ENCODE measurements around the gene ERI2.

The ERI2 gene, protein sequence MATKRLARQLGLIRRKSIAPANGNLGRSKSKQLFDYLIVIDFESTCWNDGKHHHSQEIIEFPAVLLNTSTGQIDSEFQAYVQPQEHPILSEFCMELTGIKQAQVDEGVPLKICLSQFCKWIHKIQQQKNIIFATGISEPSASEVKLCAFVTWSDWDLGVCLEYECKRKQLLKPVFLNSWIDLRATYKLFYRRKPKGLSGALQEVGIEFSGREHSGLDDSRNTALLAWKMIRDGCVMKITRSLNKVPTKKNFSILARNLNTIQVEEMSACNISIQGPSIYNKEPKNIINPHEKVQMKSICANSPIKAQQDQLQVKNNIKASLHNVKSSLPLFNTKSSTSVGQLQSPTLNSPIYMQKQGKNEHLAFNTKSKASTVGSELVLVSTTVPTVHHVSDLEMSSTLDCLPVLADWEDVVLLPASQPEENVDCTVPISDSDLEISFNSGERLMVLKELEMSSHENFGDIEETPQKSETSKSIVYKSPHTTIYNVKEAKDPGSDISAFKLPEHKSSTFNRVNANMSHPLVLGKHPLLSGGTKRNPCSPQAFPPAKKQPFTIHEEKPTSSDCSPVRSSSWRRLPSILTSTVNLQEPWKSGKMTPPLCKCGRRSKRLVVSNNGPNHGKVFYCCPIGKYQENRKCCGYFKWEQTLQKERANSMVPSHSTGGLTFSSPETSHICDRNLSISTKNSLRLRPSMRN

DNA sequence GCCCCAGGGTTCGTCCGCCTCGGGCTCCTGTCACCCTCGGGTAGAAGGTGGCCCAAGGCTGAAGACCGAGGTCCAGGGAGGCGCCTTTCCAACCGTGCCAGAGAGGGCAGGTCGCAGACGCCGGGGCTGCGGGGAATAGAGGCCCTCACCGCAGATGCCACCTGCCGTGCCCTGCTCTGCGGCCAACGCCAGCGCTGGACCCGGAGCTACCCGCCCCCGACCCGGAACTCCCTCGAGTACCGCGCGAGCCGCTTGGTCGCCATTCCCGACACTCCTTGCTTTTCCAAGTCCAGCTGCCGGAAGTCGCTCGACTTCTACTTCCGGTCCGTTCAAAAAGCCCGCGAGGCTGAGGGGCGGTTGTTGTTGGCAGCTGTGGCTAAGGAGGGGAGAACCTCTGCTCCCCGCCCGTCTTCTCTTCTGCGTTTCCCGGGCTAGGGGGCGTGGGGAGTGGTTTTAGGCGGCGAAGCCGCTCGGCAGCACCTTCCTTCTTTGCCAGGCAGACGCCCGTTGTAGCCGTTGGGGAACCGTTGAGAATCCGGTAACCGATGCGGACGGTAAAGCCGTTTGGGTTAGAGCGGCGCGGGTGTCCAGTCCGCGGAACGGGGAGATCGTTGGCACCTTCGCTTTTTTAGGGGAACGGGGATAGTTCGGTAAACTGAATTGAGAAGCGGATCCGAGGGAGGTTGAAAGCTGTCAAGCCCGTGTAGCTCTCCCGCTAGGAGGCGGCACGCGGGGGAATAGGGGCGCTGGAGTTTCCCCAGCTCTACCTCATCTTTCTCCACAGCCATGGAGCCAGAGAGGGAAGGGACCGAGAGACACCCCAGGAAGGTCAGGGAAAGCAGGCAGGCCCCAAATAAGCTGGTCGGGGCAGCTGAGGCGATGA lies at the start of gene ERI2, which contains the start of gene REXO5:
Gene ERI2, minus strand, starts transcription at position 305 of the 883 bp plus-strand sequence. Its CDS starts 42 bp downstream, at position 263.
Gene REXO5, plus strand, starts transcription at position 360 of the 883 bp plus-strand sequence. Its CDS starts 427 bp downstream, at position 787.
- peak; percentile 83 for DNase-seq
- peak; percentile 90 for ATAC-seq

DNA sequence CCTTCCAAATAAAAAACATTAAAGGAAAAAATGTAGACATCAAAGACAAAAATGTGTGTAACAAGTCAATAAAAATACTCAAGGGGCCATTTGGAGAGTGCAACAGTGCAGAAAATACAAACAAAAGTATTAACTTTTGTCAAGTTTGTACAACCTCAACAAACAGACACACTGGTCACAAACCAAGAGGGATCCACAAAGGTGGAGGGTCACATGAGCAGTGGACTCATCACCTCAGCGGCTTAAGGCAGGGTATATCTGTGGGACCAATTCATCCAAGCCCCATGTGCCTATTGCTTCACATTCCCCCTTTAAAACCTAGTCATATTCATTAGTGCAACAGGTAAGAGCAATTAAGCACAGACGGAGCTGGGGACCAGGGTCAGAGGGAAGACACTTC lies 48.7 kb upstream of the ERI2 start:
- ATAC-seq = no peak
- DNase-seq = no peak

DNA sequence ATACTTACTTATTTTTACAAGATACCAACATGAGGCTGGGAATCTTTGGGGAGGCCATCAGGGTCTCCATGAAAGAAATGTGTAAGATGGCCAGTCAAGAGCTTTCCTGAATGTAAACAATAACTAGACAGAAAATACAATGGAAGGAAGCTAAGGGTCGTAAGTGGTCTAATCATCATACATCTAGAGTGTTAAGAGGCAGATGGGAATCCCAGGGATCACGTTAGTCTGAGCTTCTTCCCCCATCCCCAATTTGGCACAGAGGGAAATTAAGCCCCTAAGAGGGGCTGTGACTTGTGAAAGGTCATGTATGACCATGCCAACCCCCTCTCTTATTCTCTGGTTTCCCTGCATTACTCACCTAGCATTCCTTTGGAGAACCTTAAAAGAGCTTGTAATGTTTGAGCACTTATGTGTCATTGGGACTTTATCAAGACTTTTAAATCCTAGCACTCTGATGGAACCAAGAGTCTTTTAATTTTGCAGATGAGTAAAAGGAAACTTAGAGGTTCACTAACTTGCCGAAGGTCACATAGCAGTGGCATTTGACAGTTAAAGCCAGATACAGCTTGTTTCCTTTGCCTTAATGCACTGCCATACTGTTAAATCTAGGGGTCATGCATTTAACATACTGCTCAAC lies 47.8 kb upstream of the ERI2 start:
- DNase-seq = no peak
- no peak for ATAC-seq

DNA sequence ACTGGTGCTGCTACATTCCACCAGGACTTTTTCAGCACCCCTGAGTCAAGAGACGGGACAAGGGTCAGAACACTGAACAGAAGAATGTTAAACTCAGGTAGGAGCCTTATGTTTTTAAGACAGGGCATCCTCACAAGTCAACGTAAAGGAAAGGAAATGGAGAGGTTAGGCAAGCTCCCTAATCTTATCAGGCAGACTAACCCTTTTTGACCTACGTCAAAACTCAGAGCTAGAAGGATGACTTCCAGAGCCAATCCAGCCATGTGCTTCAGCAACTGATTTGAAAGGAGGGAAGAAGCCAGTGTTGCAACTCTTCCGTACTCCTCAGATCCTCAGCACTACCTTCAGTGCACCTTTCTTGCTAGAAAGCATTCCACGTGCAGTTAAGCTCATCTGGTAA lies 46.9 kb upstream of the ERI2 start:
- ATAC-seq = no peak
- DNase-seq = no peak

DNA sequence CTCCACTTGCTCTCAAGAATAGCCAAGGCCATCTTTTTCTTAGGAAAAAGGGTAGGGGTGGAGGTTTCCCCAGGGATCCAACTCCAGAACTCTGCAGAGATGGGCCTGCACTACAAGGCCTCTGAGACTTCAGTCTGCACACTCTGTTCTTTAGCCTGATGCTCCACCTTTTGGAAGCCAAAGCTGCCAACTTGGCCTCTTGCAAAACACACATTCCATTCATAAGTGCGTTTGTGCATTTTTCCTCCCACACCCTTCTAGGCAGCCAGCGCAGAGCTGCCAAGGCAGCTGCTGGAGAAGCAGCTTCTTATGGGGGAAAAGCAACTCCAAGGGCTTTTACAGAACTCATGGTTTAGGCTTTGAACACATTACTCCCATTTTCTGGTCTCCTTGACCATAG lies 45.3 kb upstream of the ERI2 start:
- no peak for ATAC-seq
- no peak for DNase-seq

DNA sequence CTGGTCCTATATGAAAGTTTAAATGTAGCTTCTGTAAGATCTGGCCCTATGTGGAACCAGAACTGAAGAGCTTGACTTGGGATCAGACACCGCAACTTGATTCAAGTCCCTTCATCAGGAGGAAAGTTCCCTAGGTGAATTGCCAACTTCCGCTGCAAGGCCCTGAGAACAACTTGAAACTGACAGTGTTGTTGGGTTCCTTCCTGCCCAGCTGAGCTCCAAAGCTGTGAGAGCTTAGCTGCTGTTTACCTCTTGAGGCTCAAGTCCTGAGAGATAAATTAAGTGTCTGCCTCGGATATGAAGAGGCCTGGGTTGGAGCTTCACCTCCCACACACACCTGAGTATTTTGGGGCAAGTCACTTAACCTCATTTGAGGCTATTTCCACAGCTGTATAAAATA lies 44.7 kb upstream of the ERI2 start:
- ATAC-seq (no peak), DNase-seq (no peak)

DNA sequence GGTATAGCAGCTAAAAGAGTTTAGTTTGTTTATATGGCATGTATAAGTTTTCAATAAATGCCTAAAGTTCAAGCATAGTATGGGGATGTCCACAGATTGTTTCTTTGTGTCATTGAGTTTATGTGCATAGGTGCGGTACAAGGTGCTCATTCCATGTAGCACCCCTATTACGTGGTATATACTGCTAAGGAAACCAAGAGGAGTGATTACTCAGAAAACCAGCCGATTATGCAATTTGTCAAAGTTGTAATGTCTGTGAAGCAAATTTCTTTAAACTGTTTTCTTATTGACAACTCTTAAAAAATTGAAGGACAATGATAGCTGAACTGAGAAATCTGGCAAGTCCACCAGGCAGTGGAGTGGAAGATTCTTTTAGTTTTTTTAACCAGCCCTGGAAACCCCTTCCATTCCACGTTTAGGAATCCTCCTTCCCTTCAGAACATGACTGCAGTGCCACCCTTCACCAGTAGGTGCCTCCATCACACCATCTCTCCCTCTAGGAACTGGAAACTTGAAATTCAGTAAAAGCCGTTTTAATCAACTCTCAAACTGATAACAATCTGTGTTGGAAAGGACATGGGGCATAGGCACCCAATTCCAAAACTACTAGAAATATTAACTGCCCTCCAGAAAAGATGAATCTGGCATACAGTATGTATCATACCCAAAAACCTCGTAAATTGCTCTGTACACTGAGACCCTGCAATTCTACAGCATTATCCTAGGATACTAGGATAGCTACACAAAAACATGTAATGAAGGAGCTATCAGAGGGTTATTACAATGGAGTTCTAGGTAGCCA lies 43.5 kb upstream of the ERI2 start:
- DNase-seq = peak; percentile 70
- no peak for ATAC-seq

DNA sequence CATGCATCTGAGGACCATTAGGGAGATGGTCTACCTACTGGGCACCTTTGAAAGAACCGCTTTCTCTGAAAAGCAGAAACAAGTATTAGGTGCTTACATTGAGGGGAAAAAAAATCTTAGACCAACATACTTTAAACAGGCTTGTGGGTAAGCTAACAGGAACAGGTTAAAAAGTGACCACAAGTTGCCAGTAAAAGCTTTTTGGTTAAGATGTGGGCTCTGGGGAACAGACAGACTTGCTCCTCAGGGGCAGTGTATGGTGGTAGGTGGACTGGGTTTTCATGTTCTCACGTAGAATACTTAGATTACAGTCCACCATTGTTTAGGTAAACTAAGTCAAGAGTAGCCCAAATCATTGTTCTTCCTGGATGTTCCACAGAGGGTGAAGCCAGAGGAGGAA lies 41.3 kb upstream of the ERI2 start:
- ATAC-seq = no peak
- no peak for DNase-seq

DNA sequence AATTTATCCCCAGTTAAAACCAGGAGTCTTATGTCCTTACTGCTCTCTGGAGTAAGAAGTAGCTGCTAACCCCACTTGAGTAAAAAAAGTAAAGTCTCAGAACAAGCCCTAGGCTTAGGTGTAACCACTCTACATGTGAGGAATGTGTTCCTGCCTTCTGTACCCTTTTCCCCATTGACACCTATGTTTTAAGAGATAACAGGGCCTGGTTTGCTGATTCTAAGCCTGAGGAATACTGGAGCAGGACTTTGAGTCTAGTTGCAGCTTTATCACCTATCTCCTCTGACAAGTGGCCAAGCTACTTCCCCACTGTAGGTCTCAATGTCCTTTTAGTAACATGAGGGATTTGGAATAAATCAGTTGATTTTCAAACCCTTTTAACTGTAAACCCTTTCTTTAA lies 40.3 kb upstream of the ERI2 start:
- DNase-seq = no peak
- ATAC-seq = no peak

DNA sequence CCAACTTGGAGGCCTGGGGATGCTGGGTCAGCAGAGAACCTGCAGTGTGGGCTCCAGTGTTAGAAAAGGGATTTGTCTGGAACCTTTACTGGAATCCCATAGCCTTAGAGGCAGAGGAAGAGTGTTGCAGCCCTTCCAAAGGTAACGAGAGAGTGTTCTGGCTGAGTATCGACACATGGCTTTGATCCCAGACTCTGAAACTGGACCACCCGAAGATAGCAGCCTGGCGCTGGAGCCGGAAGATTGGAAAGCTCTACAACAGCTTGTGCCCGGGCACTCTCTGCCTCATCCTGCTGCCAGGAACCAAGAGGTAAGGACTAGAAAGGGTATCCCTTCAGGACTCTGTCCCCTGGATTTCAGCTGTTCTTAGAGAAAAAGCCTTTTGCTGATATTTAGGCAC lies 39.8 kb upstream of the ERI2 start:
- ATAC-seq (no peak), DNase-seq (no peak)

DNA sequence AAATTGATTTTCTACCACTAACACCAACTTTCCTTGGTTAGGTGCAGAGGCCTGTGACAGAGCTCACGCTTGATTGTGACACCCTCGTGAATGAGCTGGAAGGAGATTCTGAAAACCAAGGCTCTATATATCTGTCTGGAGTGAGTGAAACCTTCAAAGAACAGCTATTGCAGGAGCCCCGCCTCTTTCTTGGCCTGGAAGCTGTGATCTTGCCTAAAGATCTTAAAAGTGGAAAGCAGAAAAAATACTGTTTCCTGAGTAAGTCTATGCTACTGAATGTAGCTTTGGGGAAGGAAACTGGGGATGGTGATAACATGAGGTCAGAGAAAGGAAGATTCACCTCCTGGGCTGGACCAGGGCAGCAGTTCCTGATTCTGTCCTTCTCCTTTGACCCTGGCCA lies 38.3 kb upstream of the ERI2 start:
- ATAC-seq (peak; percentile 69), DNase-seq (no peak)

DNA sequence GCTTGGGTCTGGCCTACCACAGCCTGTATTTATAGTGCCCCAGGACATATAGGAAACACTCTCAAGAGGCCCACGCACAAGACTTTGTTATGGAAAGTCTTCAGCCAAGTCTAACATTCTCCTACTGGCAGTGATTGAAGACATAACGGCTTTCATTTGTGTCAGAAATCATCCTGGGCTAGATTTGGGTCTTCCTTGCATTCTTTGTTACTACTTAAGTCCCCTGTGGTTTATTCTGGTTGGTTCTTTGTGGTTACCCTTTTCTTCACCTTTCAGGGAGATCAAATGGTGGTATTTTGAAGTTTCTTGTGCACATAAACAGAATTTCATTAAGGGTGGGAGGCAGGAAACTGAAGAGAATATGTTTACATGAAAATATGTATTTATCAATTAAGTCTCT lies 37.8 kb upstream of the ERI2 start:
- DNase-seq (no peak), ATAC-seq (peak; percentile 52)

DNA sequence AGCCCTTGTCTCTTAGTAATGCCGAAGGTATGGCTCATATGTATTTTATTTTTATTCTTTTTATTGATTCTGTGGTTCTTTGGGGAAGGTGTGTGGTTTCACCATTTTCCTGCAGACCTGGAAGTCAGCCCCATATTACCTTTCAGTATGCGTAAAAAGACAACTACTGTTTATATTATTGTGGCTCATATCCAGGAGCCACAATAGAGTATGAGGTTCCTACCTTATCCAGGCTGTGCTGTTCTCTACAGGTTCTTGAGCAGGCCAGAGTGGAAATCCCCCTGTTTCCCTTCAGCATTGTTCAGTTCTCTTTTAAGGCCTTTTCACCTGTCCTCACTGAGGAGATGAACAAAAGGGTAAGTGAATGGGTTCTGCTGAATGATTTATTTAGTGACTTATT lies 33.2 kb upstream of the ERI2 start:
- DNase-seq = no peak
- ATAC-seq = no peak

DNA sequence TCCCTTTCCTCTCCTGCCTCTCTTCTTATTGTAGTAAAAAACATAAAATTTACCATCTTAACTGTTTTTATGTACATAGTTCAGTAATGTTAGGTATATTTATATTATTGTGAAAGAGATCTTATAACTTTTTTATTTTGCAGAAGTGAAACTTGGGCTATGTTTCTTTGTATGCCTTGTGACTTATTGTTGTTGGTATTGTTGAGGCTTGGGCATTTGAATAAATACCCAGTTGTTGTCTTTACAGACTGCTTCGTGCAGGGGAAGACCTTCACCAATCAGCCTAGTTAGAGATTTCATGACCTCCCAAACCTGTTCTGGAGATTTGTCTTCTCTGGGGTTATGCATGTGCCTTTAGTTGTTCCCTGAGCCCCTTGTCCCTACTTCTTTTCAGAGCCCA lies 32.0 kb upstream of the ERI2 start:
- DNase-seq (no peak), ATAC-seq (no peak)

DNA sequence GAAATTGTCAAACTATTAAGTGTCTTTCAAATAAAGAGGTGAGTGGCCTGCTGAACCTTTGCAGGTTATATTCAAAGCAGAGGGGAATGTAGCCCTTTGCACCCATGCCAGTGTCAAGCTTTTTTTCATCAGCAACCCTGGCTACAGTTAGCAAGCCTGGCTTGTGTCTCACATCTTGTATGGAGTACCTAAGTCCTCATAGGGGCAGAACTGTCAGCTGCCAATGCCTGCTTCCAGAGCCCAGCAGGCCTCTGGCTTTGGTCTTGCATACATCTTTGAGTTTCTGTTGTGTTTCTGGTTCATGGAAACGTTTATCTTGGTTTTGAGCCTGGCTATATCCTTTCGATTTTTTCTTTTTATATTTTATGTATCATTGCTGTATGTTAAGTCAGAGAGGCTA lies 26.8 kb upstream of the ERI2 start:
- no peak for ATAC-seq
- no peak for DNase-seq

DNA sequence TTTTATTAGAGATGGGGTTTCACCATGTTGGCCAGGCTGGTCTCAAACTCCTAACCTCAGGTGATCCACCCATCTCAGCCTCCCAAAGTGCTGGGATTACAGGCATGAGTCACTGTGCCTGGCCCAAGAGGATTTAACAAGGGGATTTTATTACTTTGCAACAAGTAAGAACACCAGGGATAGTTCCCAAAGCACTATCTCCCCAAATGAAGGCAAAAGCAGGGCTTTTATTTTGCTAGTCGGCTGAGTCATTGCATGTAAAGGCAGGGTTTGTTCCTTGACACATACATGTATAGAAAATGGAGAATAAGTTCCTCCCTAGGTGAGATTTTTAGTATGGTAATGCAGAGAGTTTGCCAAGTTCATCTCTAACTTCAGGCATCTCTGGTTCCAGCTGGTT lies 24.1 kb upstream of the ERI2 start:
- ATAC-seq (no peak), DNase-seq (no peak)

DNA sequence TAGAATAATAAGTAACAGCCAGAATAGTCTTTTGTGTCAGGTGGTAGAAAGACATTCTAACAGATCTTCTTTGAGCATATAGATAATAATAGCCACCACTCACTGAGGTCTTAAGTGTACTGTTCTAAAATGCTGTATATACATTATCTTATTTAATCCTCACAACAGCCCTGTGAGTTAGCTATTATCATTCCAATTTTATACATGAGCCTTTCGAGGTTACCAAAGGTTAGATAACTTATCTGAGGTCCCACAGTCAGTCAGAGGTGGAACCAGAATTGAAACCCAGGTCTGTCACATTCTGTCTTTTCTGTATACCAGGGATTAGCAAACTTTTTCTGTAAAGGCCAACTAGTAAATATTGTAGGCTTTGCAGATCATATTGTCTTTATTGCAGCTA lies 23.3 kb upstream of the ERI2 start:
- DNase-seq = no peak
- ATAC-seq = no peak

DNA sequence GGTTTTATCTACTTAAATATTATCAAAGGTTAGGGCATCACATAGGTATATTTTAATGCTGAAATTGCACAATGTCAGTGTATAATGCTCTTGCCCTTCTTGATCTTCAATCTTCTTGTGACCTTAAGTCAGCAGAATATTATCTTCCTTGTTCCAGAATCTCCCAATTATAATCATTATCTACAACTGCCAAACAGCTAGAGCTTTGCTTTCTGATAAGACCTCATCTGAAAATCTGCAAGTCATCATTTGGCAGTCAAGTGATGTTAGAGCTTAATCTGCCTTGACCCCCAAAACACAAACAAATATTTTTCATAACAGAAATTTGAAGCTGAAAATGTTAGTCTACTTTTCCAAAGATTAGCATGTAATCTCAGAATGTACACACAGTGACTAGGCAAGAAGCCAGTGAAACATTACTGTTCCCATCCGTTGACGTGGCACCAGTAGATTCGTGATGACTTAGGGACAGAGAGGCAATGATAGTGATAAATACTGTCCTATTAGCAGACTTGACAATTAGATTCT lies 19.8 kb upstream of the ERI2 start:
- ATAC-seq (no peak), DNase-seq (no peak)

DNA sequence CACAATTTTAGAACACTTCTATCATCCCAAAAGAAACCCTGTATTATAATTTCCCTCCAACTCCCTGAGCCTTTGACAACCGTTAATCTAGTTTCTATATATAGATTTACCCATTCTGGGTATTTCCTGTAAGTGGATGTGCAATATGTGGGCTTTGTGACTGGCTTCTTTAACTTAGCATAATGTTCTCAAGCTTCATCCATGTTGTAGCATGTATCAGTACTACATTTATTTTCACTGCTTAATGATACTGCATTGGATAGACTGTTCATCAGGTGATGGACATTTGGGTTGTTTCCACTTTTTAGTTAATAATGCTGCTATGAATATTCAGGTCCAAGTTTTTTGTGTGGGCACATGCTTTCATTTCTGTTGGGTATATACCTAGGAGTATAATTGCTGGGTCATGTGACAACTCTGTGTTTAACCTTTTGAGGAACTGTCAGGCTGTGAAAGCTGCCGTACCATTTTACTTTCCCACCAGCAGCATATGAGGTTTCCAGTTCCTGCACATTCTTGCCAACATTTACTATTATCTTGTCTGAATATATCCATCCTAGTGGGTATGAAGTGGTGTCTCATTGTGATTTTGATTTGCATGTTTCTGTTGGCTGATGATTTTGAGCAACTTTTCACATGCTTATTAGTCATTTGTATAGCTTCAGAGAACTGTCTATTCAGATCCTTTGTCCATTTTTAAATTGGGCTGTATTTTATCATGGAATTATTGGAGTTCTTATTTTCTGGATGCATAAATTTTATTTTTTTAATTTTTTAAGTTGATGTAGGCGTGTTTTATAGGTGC lies 16.5 kb upstream of the ERI2 start:
- no peak for ATAC-seq
- DNase-seq = no peak

DNA sequence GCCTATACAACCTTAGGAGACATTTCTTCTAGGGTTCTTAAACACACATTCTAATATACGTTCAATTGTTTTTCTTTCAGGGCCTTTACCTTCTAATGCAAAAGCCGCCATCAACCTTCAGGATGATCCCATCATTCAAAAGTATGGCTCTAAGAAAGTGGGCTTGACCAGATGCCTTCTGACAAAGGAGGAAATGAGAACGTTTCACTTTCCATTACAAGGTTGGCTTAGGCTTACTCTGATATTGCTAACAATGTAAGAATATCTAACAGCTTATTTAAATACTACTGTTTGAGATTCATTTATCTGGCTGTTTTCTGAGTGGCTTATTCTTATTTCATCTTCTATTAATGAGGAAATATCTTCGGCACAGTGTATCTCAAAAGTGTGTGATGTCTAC lies 15.4 kb upstream of the ERI2 start:
- DNase-seq (no peak), ATAC-seq (no peak)

All from stimulated activated naive CD8-positive, alpha-beta T cell treated with anti-CD3 and anti-CD28 coated beads, Interleukin-15, Interleukin-2, amounts not matched to agents 100 U/mL and 50 U/mL, for 24 hours (primary cell).